Heart right ventricle (tissue), 16 donors: ENCODE measurements around the gene PARD6G. TPM values are rescaled to one million over a fixed set of nuclear protein-coding genes. Genes with fewer than 3 reads are reported as not detected.
"Not testable (repeated sequence)": the region's sequence is repeated elsewhere in the genome, so short reads cannot be mapped to it uniquely, and the experiment has no call there.

ENCODE experiments used
- ATAC-seq, 8 donors: fragments of 200-7000 bp; cut with Tn5 transposase; one replicate each; pipeline ENCODE4 v1.9.1; 2020; ENCODE audit warnings: mild to moderate bottlenecking in 8 of 8, moderate library complexity in 8 of 8, moderate number of reproducible peaks in 1 of 8
- DNase-seq, 2 donors: peaks; one replicate each; pipeline ENCODE4 v3.0.0-alpha.2; 2020
- H3K27ac ChIP-seq, 10 donors: fragments of 200-600 bp; sonication (generic) in 2 of 10; one replicate each; pipeline versions ENCODE4 v1.5.0 to v1.8.0; 2020 to 2022; ENCODE audit warnings: mild to moderate bottlenecking in 3 of 10
- H3K27me3 ChIP-seq, 7 donors: fragments of 200-600 bp; one replicate each; pipeline ENCODE4 v1.8.0; 2021 to 2022; ENCODE audit warnings: mild to moderate bottlenecking in 2 of 7
- H3K36me3 ChIP-seq, 9 donors: fragments of 200-600 bp; sonication (generic) in 1 of 9; one replicate each; pipeline versions ENCODE4 v1.5.0 to v1.8.0; 2020 to 2022; ENCODE audit warnings: mild to moderate bottlenecking in 2 of 9
- H3K4me1 ChIP-seq, 9 donors: fragments of 200-600 bp; sonication (generic) in 1 of 9; one replicate each; pipeline versions ENCODE4 v1.5.0 to v1.8.0; 2020 to 2022; ENCODE audit warnings: mild to moderate bottlenecking in 4 of 9
- H3K4me3 ChIP-seq, 10 donors: fragments of 200-600 bp; sonication (generic) in 2 of 10; one replicate each; pipeline versions ENCODE4 v1.5.0 to v1.8.0; 2020 to 2022; ENCODE audit warnings: mild to moderate bottlenecking in 7 of 10, moderate library complexity in 2 of 10
- H3K9me3 ChIP-seq, 11 donors: fragments of 200-600 bp in 10 of 11; sonication (generic) in 2 of 11; one replicate each; pipeline versions ENCODE4 v1.5.0 to v1.8.0; 2013 to 2022; ENCODE audit warnings: mild to moderate bottlenecking in 2 of 11, control low read depth in 1 of 11, moderate library complexity in 1 of 11
- CTCF ChIP-seq, 9 donors: fragments of 200-600 bp; sonication (generic) in 2 of 9; IDR thresholded peaks; one replicate each; pipeline versions ENCODE4 v1.5.0 to v1.8.0; 2021 to 2022; ENCODE audit warnings: antibody characterized with exemption in 9 of 9, mild to moderate bottlenecking in 5 of 9, moderate library complexity in 1 of 9
- WGBS, 2 donors: extraction: QIAGEN DNeasy Blood & Tissue Kit; methylation state at CpG; one replicate each; pipeline ENCODE4 v1.1.7; 2013; ENCODE audit warnings: inconsistent platforms in 1 of 2; 5-methylcytosine and 5-hydroxymethylcytosine counted together
- intact Hi-C, 10 donors: fragments of 100-400 bp; cut with DNase I; formaldehyde crosslinking; loops; one replicate each; pipeline versions ENCODE4 v1.11.1 to v1.14.2; 2022
- polyA plus RNA-seq, 2 donors: library from polyadenylated mRNA; stranded (reverse); fragments of 200-250 nt; gene quantifications; one replicate each; pipeline ENCODE4 v1.2.3, GENCODE V29; 2013
- total RNA-seq, 10 donors: library from RNA; stranded (reverse); fragmentation: NEBNext Ultra II Directional in 3 of 10; extraction: Animal tissue kit (Norgen Biotek cat#: 25700) in 3 of 10; gene quantifications; one replicate each; pipeline versions ENCODE4 v1.2.1 to v1.2.4, GENCODE V29; 2021 to 2023
- donor health status: Arrhythmogenic right ventricular cardiomyopathy.
- donor health status: ischemic (EF 13 %, LVEDD 7.1; RV severe dilation, severe dysfunction).
- donor health status: healthy with polysubstance abuse.
- donor health status: DM: no; HTN: yes; CAD: no.
- donor health status: DM: no; HTN: no; CAD: no.
- donor health status: ischemic (EF 25% LVEDD 6.9; RV normal size, moderate dysfunction).
- donor health status: ischemic (EF 25% LVEDD 5.7; RV mildly dilated, moderate dysfunction).
- donor health status: healthy.
- donor health status: DM: yes; HTN: yes; CAD: no.
- donor health status: Ischemic cardiomyopathy.
- donor health status: ischemic (EF 35%, LVEDD 5.7; RV mildly dilated, moderate dysfunction).
- donor health status: nonischemic (EF 11% LVEDD 7.7; RV severe dilation, severe dysfunction).
- donor health status: DM: yes; HTN: yes; CAD: no.
- donor health status: PGD.
- donor health status: ischemic (EF 29% LVEDD 5.4; RV normal size, mild dysfunction).
- donor health status: nonischemic (EF 23%, LVEDD 6.1; RV moderate dilation, normal function).

PARD6G gene
- total and polyA plus RNA-seq, 12 donors, result 0.77 to 3.8 (median 2.6) TPM

- H3K36me3 ChIP-seq, result no peaks in the 10 kb centered on the region
- no peak for TF ChIP-seq CTCF (IDR thresholded peaks at IDR 0.05)
- H3K27me3 ChIP-seq, result no peaks in the 10 kb centered on the region
- no peak for DNase-seq
- peaks cover 0 to 5% (median 0%) of the 10 kb centered on the region in 9 donors for H3K4me1 ChIP-seq
- no peak overlapping the region for H3K4me3 ChIP-seq
- H3K9me3 ChIP-seq, result no peaks in the 10 kb centered on the region
- no peak overlapping the region for H3K27ac ChIP-seq
- no peak for ATAC-seq
- 85 to 96% methylated on average over 5 of the region's 5 CpGs for whole genome bisulfite sequencing, 2 donors
- intact Hi-C loops, result no loop called here
These were observed 19.8 kb downstream of the PARD6G start for GRCh38 chr18:80227472-80227871.

GRCh38 chr18:80225685-80226084, 21.6 kb downstream of the PARD6G start:
- H3K27ac ChIP-seq, result no peak overlapping the region
- H3K36me3 ChIP-seq, result no peaks in the 10 kb centered on the region
- DNase-seq (no peak), ATAC-seq (no peak)
- intact Hi-C loops, result no loop called here
- TF ChIP-seq CTCF (IDR thresholded peaks at IDR 0.05), result no peak
- peaks cover 0 to under 1% (median 0%) of the 10 kb centered on the region in 7 donors for H3K27me3 ChIP-seq
- peaks cover 0 to 5% (median 0%) of the 10 kb centered on the region in 9 donors for H3K4me1 ChIP-seq
- peaks cover 0 to 11% (median 0%) of the 10 kb centered on the region in 11 donors for H3K9me3 ChIP-seq
- WGBS, 2 donors, result 81 to 87% methylated on average over 4 of the region's 4 CpGs
- no peak overlapping the region for H3K4me3 ChIP-seq

- Histone ChIP-seq H3K27ac (no peak overlapping the region), H3K27me3 (peaks cover 0 to 3% (median 0%) of the 10 kb centered on the region in 7 donors), H3K9me3 (peaks cover 0 to 11% (median 0%) of the 10 kb centered on the region in 11 donors), H3K36me3 (no peaks in the 10 kb centered on the region), H3K4me1 (no peaks in the 10 kb centered on the region), H3K4me3 (no peak overlapping the region)
- ATAC-seq, result no peak
- intact Hi-C loops, result no loop called here
- DNase-seq, result no peak
- TF ChIP-seq CTCF (IDR thresholded peaks at IDR 0.05), result no peak
- 61 to 72% methylated on average over 4 of the region's 4 CpGs for WGBS, 2 donors
These were observed 23.6 kb downstream of the PARD6G start for GRCh38 chr18:80223581-80224148.

- H3K9me3 ChIP-seq, result peaks cover 0 to 16% (median 0%) of the 10 kb centered on the region in 11 donors
- H3K27ac ChIP-seq, H3K36me3 ChIP-seq, H3K27me3 ChIP-seq, ATAC-seq, DNase-seq, intact Hi-C loops, H3K4me1 ChIP-seq, H3K4me3 ChIP-seq: not testable (repeated sequence)
- 90 to 95% methylated on average over 4 of the region's 4 CpGs for whole genome bisulfite sequencing, 2 donors
These were observed 27.8 kb downstream of the PARD6G start for GRCh38 chr18:80219488-80219887.
